HepG2 (cell line): Measurements from ENCODE around the gene GLOD4. TPM values are rescaled to one million over a fixed set of nuclear protein-coding genes. Genes with fewer than 3 reads are reported as not detected.

Experiments used
- CC2D1A ChIP-seq: sonication (generic); formaldehyde crosslinking; IDR thresholded peaks from 2 replicates; pipeline ENCODE4 v1.8.1; 2023; ENCODE audit warnings: mild to moderate bottlenecking, missing genetic modification reagents
- DMAP1 ChIP-seq: IDR thresholded peaks from 2 replicates; pipeline ENCODE4 v1.6.1; 2016
- DNMT3B ChIP-seq: conservative IDR thresholded peaks from 2 replicates; pipeline ENCODE4 v1.6.1; 2016; ENCODE audit warnings: missing biosample characterization, control low read depth
- HIC2 ChIP-seq: sonication (generic); formaldehyde crosslinking; IDR thresholded peaks from 2 replicates; pipeline ENCODE4 v1.9.0; 2022; ENCODE audit warnings: low read depth, missing genetic modification reagents
- HNRNPK ChIP-seq: fragments of 200-400 bp; formaldehyde crosslinking; IDR thresholded peaks from 2 replicates; pipeline ENCODE4 v1.6.1; 2018; ENCODE audit warnings: low read length, low read depth, moderate library complexity, mild to moderate bottlenecking; ENCODE audit not compliant: poor library complexity, severe bottlenecking
- HNRNPLL ChIP-seq: fragments of 200-400 bp; formaldehyde crosslinking; IDR thresholded peaks from 2 replicates; pipeline ENCODE4 v1.6.1; 2017; ENCODE audit warnings: mild to moderate bottlenecking, low read depth, low read length; ENCODE audit not compliant: poor library complexity, severe bottlenecking
- MAFG ChIP-seq: sonication (generic); formaldehyde crosslinking; IDR thresholded peaks from 2 replicates; pipeline ENCODE4 v1.5.1; 2020; ENCODE audit warnings: mild to moderate bottlenecking, missing genetic modification reagents
- MAFK ChIP-seq, 2 experiments: IDR thresholded peaks in 1 of 2; conservative IDR thresholded peaks in 1 of 2; 2 replicates each; pipeline ENCODE4 v1.6.1; 2011; ENCODE audit warnings: improper control_type of control experiment in 2 of 2, low read length in 2 of 2
- ZBTB38 ChIP-seq: sonication (generic); formaldehyde crosslinking; IDR thresholded peaks from 2 replicates; pipeline ENCODE4 v1.5.1; 2020; ENCODE audit warnings: mild to moderate bottlenecking, missing genetic modification reagents
- ZNF101 ChIP-seq: sonication (generic); formaldehyde crosslinking; IDR thresholded peaks from 2 replicates; pipeline ENCODE4 v1.4.0; 2020; ENCODE audit warnings: mild to moderate bottlenecking, low read depth, missing genetic modification reagents, borderline replicate concordance
- ZNF333 ChIP-seq: sonication (generic); formaldehyde crosslinking; IDR thresholded peaks from 2 replicates; pipeline ENCODE4 v1.4.0; 2020; ENCODE audit warnings: mild to moderate bottlenecking, missing genetic modification reagents, borderline replicate concordance
- ZNF512 ChIP-seq: sonication (generic); formaldehyde crosslinking; IDR thresholded peaks from 2 replicates; pipeline ENCODE4 v1.4.0; 2020; ENCODE audit warnings: mild to moderate bottlenecking, missing genetic modification reagents
- ZNF557 ChIP-seq: sonication (generic); formaldehyde crosslinking; IDR thresholded peaks from 2 replicates; pipeline ENCODE4 v1.4.0; 2020; ENCODE audit warnings: missing genetic modification reagents
- ZNF598 ChIP-seq: sonication (generic); formaldehyde crosslinking; IDR thresholded peaks from 2 replicates; pipeline ENCODE4 v1.5.1; 2020; ENCODE audit warnings: mild to moderate bottlenecking, missing genetic modification reagents, borderline replicate concordance
- ZNF674 ChIP-seq: sonication (generic); formaldehyde crosslinking; IDR thresholded peaks from 2 replicates; pipeline ENCODE4 v1.5.0; 2020; ENCODE audit warnings: low read depth, mild to moderate bottlenecking, missing genetic modification reagents
- polyA plus RNA-seq, 8 experiments: library from polyadenylated mRNA; depleted of rRNA in 3 of 8; stranded (reverse) in 7 of 8; unstranded in 1 of 8; fragments of >200 nt; fragmentation: Illumina TruSeq in 4 of 8; extraction: Trizol in 4 of 8; gene quantifications; 2 replicates each; pipeline versions ENCODE4 v1.2.1 to v1.2.3, GENCODE V29; 2011 to 2016; ENCODE audit warnings: low read depth in 4 of 8, missing spikeins in 1 of 8, mixed read lengths in 1 of 8; ENCODE audit not compliant: insufficient read depth in 1 of 8
- total RNA-seq, 5 experiments: library from RNA; depleted of rRNA; stranded (reverse); fragments of >200 nt; fragmentation: Illumina TruSeq; extraction: Trizol; gene quantifications; 2 replicates each; pipeline ENCODE4 v1.2.3, GENCODE V29; 2016; ENCODE audit warnings: low read depth in 1 of 5
- TF ChIP-seq, protein P1 (sequence below): conservative IDR thresholded peaks from 2 replicates; pipeline ENCODE4 v1.6.1; 2018; ENCODE audit warnings: missing genetic modification reagents
- TF ChIP-seq, protein P2 (sequence below): fragments of 450-650 bp; IDR thresholded peaks from 2 replicates; pipeline ENCODE4 v1.6.1; 2017
- TF ChIP-seq, protein P3 (sequence below), 2 experiments: fragments of 450-650 bp in 1 of 2; sonication (generic) in 1 of 2; formaldehyde crosslinking; IDR thresholded peaks; 2 replicates each; pipeline versions ENCODE4 v1.5.0 to v1.8.0; 2020 to 2022; ENCODE audit warnings: mild to moderate bottlenecking in 1 of 2, missing genetic modification reagents in 1 of 2
- TF ChIP-seq, protein P4 (sequence below): IDR thresholded peaks from 2 replicates; pipeline ENCODE4 v1.6.1; 2012; ENCODE audit warnings: low read length, improper control_type of control experiment

Gene GLOD4
- total and polyA plus RNA-seq, 2 of the 13 experiments (the other 11 are each of a cell fraction or from before 2014, with no cell fraction given) = 53.7 to 87.8 TPM

- TF ChIP-seq, protein P1, sequence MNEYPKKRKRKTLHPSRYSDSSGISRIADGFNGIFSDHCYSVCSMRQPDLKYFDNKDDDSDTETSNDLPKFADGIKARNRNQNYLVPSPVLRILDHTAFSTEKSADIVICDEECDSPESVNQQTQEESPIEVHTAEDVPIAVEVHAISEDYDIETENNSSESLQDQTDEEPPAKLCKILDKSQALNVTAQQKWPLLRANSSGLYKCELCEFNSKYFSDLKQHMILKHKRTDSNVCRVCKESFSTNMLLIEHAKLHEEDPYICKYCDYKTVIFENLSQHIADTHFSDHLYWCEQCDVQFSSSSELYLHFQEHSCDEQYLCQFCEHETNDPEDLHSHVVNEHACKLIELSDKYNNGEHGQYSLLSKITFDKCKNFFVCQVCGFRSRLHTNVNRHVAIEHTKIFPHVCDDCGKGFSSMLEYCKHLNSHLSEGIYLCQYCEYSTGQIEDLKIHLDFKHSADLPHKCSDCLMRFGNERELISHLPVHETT (CRISPR knock-in tag) = no peak
- no peak for TF ChIP-seq HNRNPLL
- TF ChIP-seq ZNF333 (CRISPR knock-in tag) = no peak; the same call in 1 of the 2 replicates
- TF ChIP-seq DMAP1 = peak; percentile 76
- TF ChIP-seq CC2D1A (CRISPR knock-in tag) = no peak
- TF ChIP-seq, protein P2, sequence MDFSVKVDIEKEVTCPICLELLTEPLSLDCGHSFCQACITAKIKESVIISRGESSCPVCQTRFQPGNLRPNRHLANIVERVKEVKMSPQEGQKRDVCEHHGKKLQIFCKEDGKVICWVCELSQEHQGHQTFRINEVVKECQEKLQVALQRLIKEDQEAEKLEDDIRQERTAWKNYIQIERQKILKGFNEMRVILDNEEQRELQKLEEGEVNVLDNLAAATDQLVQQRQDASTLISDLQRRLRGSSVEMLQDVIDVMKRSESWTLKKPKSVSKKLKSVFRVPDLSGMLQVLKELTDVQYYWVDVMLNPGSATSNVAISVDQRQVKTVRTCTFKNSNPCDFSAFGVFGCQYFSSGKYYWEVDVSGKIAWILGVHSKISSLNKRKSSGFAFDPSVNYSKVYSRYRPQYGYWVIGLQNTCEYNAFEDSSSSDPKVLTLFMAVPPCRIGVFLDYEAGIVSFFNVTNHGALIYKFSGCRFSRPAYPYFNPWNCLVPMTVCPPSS = no peak
- TF ChIP-seq, protein P3, sequence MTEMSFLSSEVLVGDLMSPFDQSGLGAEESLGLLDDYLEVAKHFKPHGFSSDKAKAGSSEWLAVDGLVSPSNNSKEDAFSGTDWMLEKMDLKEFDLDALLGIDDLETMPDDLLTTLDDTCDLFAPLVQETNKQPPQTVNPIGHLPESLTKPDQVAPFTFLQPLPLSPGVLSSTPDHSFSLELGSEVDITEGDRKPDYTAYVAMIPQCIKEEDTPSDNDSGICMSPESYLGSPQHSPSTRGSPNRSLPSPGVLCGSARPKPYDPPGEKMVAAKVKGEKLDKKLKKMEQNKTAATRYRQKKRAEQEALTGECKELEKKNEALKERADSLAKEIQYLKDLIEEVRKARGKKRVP (CRISPR knock-in tag; IDR thresholded peaks at IDR 0.05) = 0 out of 4 replicates have a peak, but pooled peaks of 1 of the 2 experiments have one; percentile 27
- no peak for TF ChIP-seq HIC2 (CRISPR knock-in tag)
- no peak for TF ChIP-seq DNMT3B (CRISPR knock-in tag)
- TF ChIP-seq ZNF101 (CRISPR knock-in tag) = peak; percentile 77; the same call in 1 of the 2 replicates
- peak; percentile 30; the same call in 1 of the 2 replicates for TF ChIP-seq ZBTB38
- no peak for TF ChIP-seq ZNF674 (CRISPR knock-in tag)
- no peak for TF ChIP-seq MAFG (CRISPR knock-in tag)
- TF ChIP-seq HNRNPK = peak; percentile 72
- TF ChIP-seq ZNF512 (CRISPR knock-in tag) = no peak
- TF ChIP-seq, protein P4, sequence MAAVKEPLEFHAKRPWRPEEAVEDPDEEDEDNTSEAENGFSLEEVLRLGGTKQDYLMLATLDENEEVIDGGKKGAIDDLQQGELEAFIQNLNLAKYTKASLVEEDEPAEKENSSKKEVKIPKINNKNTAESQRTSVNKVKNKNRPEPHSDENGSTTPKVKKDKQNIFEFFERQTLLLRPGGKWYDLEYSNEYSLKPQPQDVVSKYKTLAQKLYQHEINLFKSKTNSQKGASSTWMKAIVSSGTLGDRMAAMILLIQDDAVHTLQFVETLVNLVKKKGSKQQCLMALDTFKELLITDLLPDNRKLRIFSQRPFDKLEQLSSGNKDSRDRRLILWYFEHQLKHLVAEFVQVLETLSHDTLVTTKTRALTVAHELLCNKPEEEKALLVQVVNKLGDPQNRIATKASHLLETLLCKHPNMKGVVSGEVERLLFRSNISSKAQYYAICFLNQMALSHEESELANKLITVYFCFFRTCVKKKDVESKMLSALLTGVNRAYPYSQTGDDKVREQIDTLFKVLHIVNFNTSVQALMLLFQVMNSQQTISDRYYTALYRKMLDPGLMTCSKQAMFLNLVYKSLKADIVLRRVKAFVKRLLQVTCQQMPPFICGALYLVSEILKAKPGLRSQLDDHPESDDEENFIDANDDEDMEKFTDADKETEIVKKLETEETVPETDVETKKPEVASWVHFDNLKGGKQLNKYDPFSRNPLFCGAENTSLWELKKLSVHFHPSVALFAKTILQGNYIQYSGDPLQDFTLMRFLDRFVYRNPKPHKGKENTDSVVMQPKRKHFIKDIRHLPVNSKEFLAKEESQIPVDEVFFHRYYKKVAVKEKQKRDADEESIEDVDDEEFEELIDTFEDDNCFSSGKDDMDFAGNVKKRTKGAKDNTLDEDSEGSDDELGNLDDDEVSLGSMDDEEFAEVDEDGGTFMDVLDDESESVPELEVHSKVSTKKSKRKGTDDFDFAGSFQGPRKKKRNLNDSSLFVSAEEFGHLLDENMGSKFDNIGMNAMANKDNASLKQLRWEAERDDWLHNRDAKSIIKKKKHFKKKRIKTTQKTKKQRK = no peak
- no peak for TF ChIP-seq ZNF557 (CRISPR knock-in tag)
- TF ChIP-seq ZNF598 (CRISPR knock-in tag) = no peak
- TF ChIP-seq MAFK (conservative IDR thresholded peaks at IDR 0.05 in 1 of 2, IDR thresholded peaks at IDR 0.05 in 1 of 2; ENCODE audit: low read length in 2 of 2) = no peak
These were observed 30.0 kb downstream of the GLOD4 start, which contains the start of gene GEMIN4 (continued) for GRCh38 chr17:752002-752619.
